ENCODE data around the gene RSRC1.
"Not testable (repeated sequence)": the region's sequence is repeated elsewhere in the genome, so short reads cannot be mapped to it uniquely, and the experiment has no call there.

The RSRC1 gene

GRCh38 chr3:158548691-158549090 lies 438.8 kb downstream of the RSRC1 start:
- no peak for TF ChIP-seq POLR2A (IDR thresholded peaks at IDR 0.05; ENCODE audit: low read depth, low read length)
- FAIRE-seq (no peak), DNase-seq (ENCODE audit: insufficient read length, low spot score) (no peak)

- not testable (repeated sequence) for FAIRE-seq; DNase-seq (ENCODE audit: insufficient read length, low spot score)
Measured at GRCh38 chr3:158549938-158550337, 440.0 kb downstream of the RSRC1 start.

GRCh38 chr3:158552124-158552523 lies 442.2 kb downstream of the RSRC1 start:
- DNase-seq (ENCODE audit: insufficient read length, low spot score), result no peak
- FAIRE-seq, result no peak
- TF ChIP-seq POU2F2 (IDR thresholded peaks at IDR 0.05; ENCODE audit: low read depth, low read length), result no peak
- TF ChIP-seq TAF1 (IDR thresholded peaks at IDR 0.05; ENCODE audit: low read depth, low read length), result no peak
- TF ChIP-seq POLR2AphosphoS5 (IDR thresholded peaks at IDR 0.05; ENCODE audit: low read depth, low read length), result no peak
- TF ChIP-seq PAX5 (IDR thresholded peaks at IDR 0.05; ENCODE audit: insufficient read depth, low read length, severe bottlenecking), result no peak
- no peak for TF ChIP-seq POLR2A (IDR thresholded peaks at IDR 0.05; ENCODE audit: low read depth, low read length)

GRCh38 chr3:158559504-158559903 lies 449.6 kb downstream of the RSRC1 start:
- DNase-seq (ENCODE audit: insufficient read length, low spot score) (no peak), FAIRE-seq (no peak)
- TF ChIP-seq POLR2AphosphoS5 (IDR thresholded peaks at IDR 0.05; ENCODE audit: low read depth, low read length) (no peak), POLR2A (IDR thresholded peaks at IDR 0.05; ENCODE audit: low read depth, low read length) (no peak), POU2F2 (IDR thresholded peaks at IDR 0.05; ENCODE audit: low read depth, low read length) (no peak), TAF1 (IDR thresholded peaks at IDR 0.05; ENCODE audit: low read depth, low read length) (no peak), PAX5 (IDR thresholded peaks at IDR 0.05; ENCODE audit: insufficient read depth, low read length, severe bottlenecking) (no peak), SPI1 (IDR thresholded peaks at IDR 0.05; ENCODE audit: low read depth, low read length) (no peak)

GRCh38 chr3:158560979-158561378 lies 451.1 kb downstream of the RSRC1 start:
- TF ChIP-seq POU2F2 (IDR thresholded peaks at IDR 0.05; ENCODE audit: low read depth, low read length), result no peak
- TF ChIP-seq POLR2AphosphoS5 (IDR thresholded peaks at IDR 0.05; ENCODE audit: low read depth, low read length), result no peak
- no peak for TF ChIP-seq POLR2A (IDR thresholded peaks at IDR 0.05; ENCODE audit: low read depth, low read length)
- TF ChIP-seq TAF1 (IDR thresholded peaks at IDR 0.05; ENCODE audit: low read depth, low read length), result no peak
- no peak for TF ChIP-seq SPI1 (IDR thresholded peaks at IDR 0.05; ENCODE audit: low read depth, low read length)
- no peak for TF ChIP-seq PAX5 (IDR thresholded peaks at IDR 0.05; ENCODE audit: insufficient read depth, low read length, severe bottlenecking)
- FAIRE-seq (no peak), DNase-seq (ENCODE audit: insufficient read length, low spot score) (no peak)

GRCh38 chr3:158562674-158563073 lies 452.8 kb downstream of the RSRC1 start:
- no peak for DNase-seq (ENCODE audit: insufficient read length, low spot score)
- no peak for TF ChIP-seq TAF1 (IDR thresholded peaks at IDR 0.05; ENCODE audit: low read depth, low read length)
- TF ChIP-seq POLR2AphosphoS5 (IDR thresholded peaks at IDR 0.05; ENCODE audit: low read depth, low read length), result no peak
- TF ChIP-seq POLR2A (IDR thresholded peaks at IDR 0.05; ENCODE audit: low read depth, low read length), result no peak
- TF ChIP-seq PAX5 (IDR thresholded peaks at IDR 0.05; ENCODE audit: insufficient read depth, low read length, severe bottlenecking), result no peak
- no peak for TF ChIP-seq SPI1 (IDR thresholded peaks at IDR 0.05; ENCODE audit: low read depth, low read length)
- no peak for FAIRE-seq

GRCh38 chr3:158563076-158563475 lies 453.2 kb downstream of the RSRC1 start:
- DNase-seq (ENCODE audit: insufficient read length, low spot score) (no peak), FAIRE-seq (no peak)
- TF ChIP-seq POLR2AphosphoS5 (IDR thresholded peaks at IDR 0.05; ENCODE audit: low read depth, low read length) (no peak), TAF1 (IDR thresholded peaks at IDR 0.05; ENCODE audit: low read depth, low read length) (no peak), PAX5 (IDR thresholded peaks at IDR 0.05; ENCODE audit: insufficient read depth, low read length, severe bottlenecking) (no peak), POU2F2 (IDR thresholded peaks at IDR 0.05; ENCODE audit: low read depth, low read length) (no peak), POLR2A (IDR thresholded peaks at IDR 0.05; ENCODE audit: low read depth, low read length) (no peak)

- DNase-seq (ENCODE audit: insufficient read length, low spot score), result no peak
- TF ChIP-seq TAF1 (IDR thresholded peaks at IDR 0.05; ENCODE audit: low read depth, low read length) (no peak), POU2F2 (IDR thresholded peaks at IDR 0.05; ENCODE audit: low read depth, low read length) (no peak), POLR2A (IDR thresholded peaks at IDR 0.05; ENCODE audit: low read depth, low read length) (no peak), SPI1 (IDR thresholded peaks at IDR 0.05; ENCODE audit: low read depth, low read length) (no peak), PAX5 (IDR thresholded peaks at IDR 0.05; ENCODE audit: insufficient read depth, low read length, severe bottlenecking) (no peak), POLR2AphosphoS5 (IDR thresholded peaks at IDR 0.05; ENCODE audit: low read depth, low read length) (no peak)
- FAIRE-seq, result no peak
Measured at GRCh38 chr3:158565076-158565475, 455.2 kb downstream of the RSRC1 start.

GRCh38 chr3:158568784-158569183 lies 458.9 kb downstream of the RSRC1 start:
- TF ChIP-seq POU2F2 (IDR thresholded peaks at IDR 0.05; ENCODE audit: low read depth, low read length), result no peak
- no peak for TF ChIP-seq PAX5 (IDR thresholded peaks at IDR 0.05; ENCODE audit: insufficient read depth, low read length, severe bottlenecking)
- TF ChIP-seq POLR2AphosphoS5 (IDR thresholded peaks at IDR 0.05; ENCODE audit: low read depth, low read length), result no peak
- TF ChIP-seq SPI1 (IDR thresholded peaks at IDR 0.05; ENCODE audit: low read depth, low read length), result no peak
- TF ChIP-seq TAF1 (IDR thresholded peaks at IDR 0.05; ENCODE audit: low read depth, low read length), result no peak
- no peak for TF ChIP-seq POLR2A (IDR thresholded peaks at IDR 0.05; ENCODE audit: low read depth, low read length)
- FAIRE-seq (no peak), DNase-seq (ENCODE audit: insufficient read length, low spot score) (no peak)

GRCh38 chr3:158569794-158570193 lies 459.9 kb downstream of the RSRC1 start:
- TF ChIP-seq PAX5 (IDR thresholded peaks at IDR 0.05; ENCODE audit: insufficient read depth, low read length, severe bottlenecking) (no peak), POLR2AphosphoS5 (IDR thresholded peaks at IDR 0.05; ENCODE audit: low read depth, low read length) (no peak), TAF1 (IDR thresholded peaks at IDR 0.05; ENCODE audit: low read depth, low read length) (no peak)
- no peak for FAIRE-seq
- no peak for DNase-seq (ENCODE audit: insufficient read length, low spot score)
